COLO829 (cell line): Measurements from ENCODE around the gene PCAT6.
"Not testable (repeated sequence)": the region's sequence is repeated elsewhere in the genome, so short reads cannot be mapped to it uniquely, and the experiment has no call there.

Source experiments
- DNase-seq: peaks from one replicate; pipeline ENCODE4 v3.0.0; 2012; ENCODE audit warnings: low spot score

PCAT6 gene

GRCh38 chr1:202807451-202807925, 3.3 kb upstream of the PCAT6 start:
- DNase-seq = no peak

- DNase-seq = peak; percentile 62
Measured at GRCh38 chr1:202807926-202808757, 2.6 kb upstream of the PCAT6 start, which contains the start of gene KDM5B. Gene KDM5B (minus strand): TSS chr1:202808421. CDS start chr1:202808305, 116 bp downstream.

- DNase-seq = no peak
Measured at GRCh38 chr1:202809597-202810159, 1.1 kb upstream of the PCAT6 start.

- DNase-seq = no peak
Measured at GRCh38 chr1:202810193-202810614, 550 bp upstream of the PCAT6 start.

GRCh38 chr1:202811296-202812175, 782 bp downstream of the PCAT6 start:
- DNase-seq = no peak

- DNase-seq = no peak
Measured at GRCh38 chr1:202812176-202813026, 1.6 kb downstream of the PCAT6 start.

- no peak for DNase-seq
Measured at GRCh38 chr1:202815120-202815519, 4.4 kb downstream of the PCAT6 start.

- DNase-seq = no peak
Measured at GRCh38 chr1:202818819-202819218, 8.1 kb downstream of the PCAT6 start.

- peak; percentile 61 for DNase-seq
Measured at GRCh38 chr1:202821467-202821866, 10.7 kb downstream of the PCAT6 start.

- no peak for DNase-seq
Measured at GRCh38 chr1:202825748-202826147, 15.0 kb downstream of the PCAT6 start.

- not testable (repeated sequence) for DNase-seq
Measured at GRCh38 chr1:202829223-202829622, 18.5 kb downstream of the PCAT6 start.

GRCh38 chr1:202831906-202832305, 21.2 kb downstream of the PCAT6 start:
- DNase-seq = no peak

GRCh38 chr1:202834771-202835547, 24.2 kb downstream of the PCAT6 start:
- no peak for DNase-seq

GRCh38 chr1:202835548-202836072, 24.9 kb downstream of the PCAT6 start:
- no peak for DNase-seq

- no peak for DNase-seq
Measured at GRCh38 chr1:202836623-202837403, 26.1 kb downstream of the PCAT6 start.

- DNase-seq = no peak
Measured at GRCh38 chr1:202837746-202838262, 27.1 kb downstream of the PCAT6 start.

- no peak for DNase-seq
Measured at GRCh38 chr1:202843081-202843480, 32.3 kb downstream of the PCAT6 start.

GRCh38 chr1:202844259-202844658, 33.5 kb downstream of the PCAT6 start:
- DNase-seq = no peak

GRCh38 chr1:202844935-202845334, 34.2 kb downstream of the PCAT6 start:
- DNase-seq = no peak
